G401.6 (cell line): Measurements from ENCODE around the gene HOOK2.

Experiments used
- FAIRE-seq: peaks from 2 replicates; lab custom pipeline; 2012; peaks lifted over from hg19 to GRCh38; lab: Jason Lieb, UNC

The HOOK2 gene

GRCh38 chr19:12794196-12794941, 19.0 kb upstream of the HOOK2 start:
- FAIRE-seq: no peak

- peak; percentile 73 for FAIRE-seq
Observed at GRCh38 chr19:12793290-12794195, 18.2 kb upstream of the HOOK2 start.

- FAIRE-seq: no peak
Observed at GRCh38 chr19:12792853-12793289, 17.5 kb upstream of the HOOK2 start.

- FAIRE-seq: no peak
Observed at GRCh38 chr19:12792051-12792852, 16.9 kb upstream of the HOOK2 start.

GRCh38 chr19:12791345-12792050, 16.1 kb upstream of the HOOK2 start, which contains the start of gene JUNB:
JUNB (plus strand) TSS chr19:12791486; CDS start chr19:12791772, 286 bp downstream.
- FAIRE-seq: peak; percentile 42

GRCh38 chr19:12790628-12791344, 15.4 kb upstream of the HOOK2 start:
- no peak for FAIRE-seq

- FAIRE-seq: peak; percentile 33
Observed at GRCh38 chr19:12789904-12790619, 14.7 kb upstream of the HOOK2 start.

- no peak for FAIRE-seq
Observed at GRCh38 chr19:12789098-12789903, 13.9 kb upstream of the HOOK2 start.

GRCh38 chr19:12788682-12789097, 13.3 kb upstream of the HOOK2 start:
- no peak for FAIRE-seq

- no peak for FAIRE-seq
Observed at GRCh38 chr19:12788042-12788681, 12.8 kb upstream of the HOOK2 start.

- no peak for FAIRE-seq
Observed at GRCh38 chr19:12787458-12787857, 12.1 kb upstream of the HOOK2 start.

GRCh38 chr19:12786952-12787351, 11.6 kb upstream of the HOOK2 start:
- FAIRE-seq: no peak

- FAIRE-seq: no peak
Observed at GRCh38 chr19:12786141-12786870, 11.0 kb upstream of the HOOK2 start.

- FAIRE-seq: no peak
Observed at GRCh38 chr19:12785431-12786031, 10.2 kb upstream of the HOOK2 start.

- FAIRE-seq: no peak
Observed at GRCh38 chr19:12784871-12785430, 9.6 kb upstream of the HOOK2 start.

GRCh38 chr19:12784394-12784870, 9.1 kb upstream of the HOOK2 start:
- FAIRE-seq: no peak

- no peak for FAIRE-seq
Observed at GRCh38 chr19:12783849-12784393, 8.6 kb upstream of the HOOK2 start.
